ENCODE measurements around the gene PDE2A. TPM values are rescaled to one million over a fixed set of nuclear protein-coding genes. Genes with fewer than 3 reads are reported as not detected.

The PDE2A gene
- polyA plus RNA-seq, 1 experiment = 0.64 TPM

GRCh38 chr11:72676861-72677341, 2.7 kb upstream of the PDE2A start:
- CTCF ChIA-PET = interaction anchor here (1.0 to 2.8 kb wide), 2 partner anchors 8 to 9 kb away, joined by 3 to 23 read pairs; no protein-coding TSS in a partner anchor
- no peaks in the 10 kb centered on the region for H3K36me3 ChIP-seq (ENCODE audit: control insufficient read depth, insufficient read depth, low read length)
- POLR2A ChIA-PET = no interaction called here
- no peak overlapping the region for H3K4me3 ChIP-seq (ENCODE audit: low read depth, low read length)
- TF ChIP-seq CTCF (IDR thresholded peaks at IDR 0.05; ENCODE audit: insufficient read depth, low read depth, low read length) = no peak
- DNase-seq (ENCODE audit: low read depth) = no peak
- H3K27me3 ChIP-seq (ENCODE audit: control insufficient read depth, insufficient read depth, low read length) = peaks cover 32% of the 10 kb centered on the region

- Histone ChIP-seq H3K4me3 (ENCODE audit: low read depth, low read length) (no peak overlapping the region), H3K27me3 (ENCODE audit: control insufficient read depth, insufficient read depth, low read length) (peaks cover 41% of the 10 kb centered on the region), H3K36me3 (ENCODE audit: control insufficient read depth, insufficient read depth, low read length) (no peaks in the 10 kb centered on the region)
- no peak for TF ChIP-seq CTCF (IDR thresholded peaks at IDR 0.05; ENCODE audit: insufficient read depth, low read depth, low read length)
- no peak for DNase-seq (ENCODE audit: low read depth)
- ChIA-PET POLR2A (no interaction called here), CTCF (interaction anchor here (1.8 to 2.8 kb wide), 3 partner anchors 9 to 204 kb away, joined by 5 to 23 read pairs (median 8); no protein-coding TSS in a partner anchor)
Observed at GRCh38 chr11:72675221-72675620, 999 bp upstream of the PDE2A start.

GRCh38 chr11:72673284-72673942, 809 bp downstream of the PDE2A start:
- DNase-seq (ENCODE audit: low read depth) = no peak
- Histone ChIP-seq H3K27me3 (ENCODE audit: control insufficient read depth, insufficient read depth, low read length) (peaks cover 49% of the 10 kb centered on the region), H3K36me3 (ENCODE audit: control insufficient read depth, insufficient read depth, low read length) (no peaks in the 10 kb centered on the region), H3K4me3 (ENCODE audit: low read depth, low read length) (no peak overlapping the region)
- CTCF ChIA-PET = interaction anchor here (0.7 kb wide), 1 partner anchor 10 kb away, joined by 4 read pairs; no protein-coding TSS in a partner anchor
- TF ChIP-seq CTCF (IDR thresholded peaks at IDR 0.05; ENCODE audit: insufficient read depth, low read depth, low read length) = no peak
- POLR2A ChIA-PET = no interaction called here

GRCh38 chr11:72672597-72673238, 1.5 kb downstream of the PDE2A start:
- no peaks in the 10 kb centered on the region for H3K36me3 ChIP-seq (ENCODE audit: control insufficient read depth, insufficient read depth, low read length)
- ChIA-PET CTCF (interaction anchor here (0.6 to 2.1 kb wide), 2 partner anchors 12 to 32 kb away, joined by 3 to 15 read pairs; no protein-coding TSS in a partner anchor), POLR2A (interaction anchor here (0.6 kb wide), 1 partner anchor 636 kb away, joined by 13 read pairs; no protein-coding TSS in a partner anchor)
- peaks cover 49% of the 10 kb centered on the region for H3K27me3 ChIP-seq (ENCODE audit: control insufficient read depth, insufficient read depth, low read length)
- DNase-seq (ENCODE audit: low read depth) = no peak
- H3K4me3 ChIP-seq (ENCODE audit: low read depth, low read length) = no peak overlapping the region
- no peak for TF ChIP-seq CTCF (IDR thresholded peaks at IDR 0.05; ENCODE audit: insufficient read depth, low read depth, low read length)

All from BJ (cell line).